Stimulated activated CD8-positive, alpha-beta memory T cell treated with anti-CD3 and anti-CD28 coated beads, Interleukin-7, amount 100 ng/mL, for 48 hours (primary cell): Measurements from ENCODE around the gene DRC7.
"Not testable (repeated sequence)": the region's sequence is repeated elsewhere in the genome, so short reads cannot be mapped to it uniquely, and the experiment has no call there.

ENCODE experiments used
- DNase-seq, 2 donors: peaks; one replicate each; pipeline ENCODE4 v3.0.0-alpha.2; 2020; ENCODE audit warnings: low read depth in 1 of 2; ENCODE audit errors: extremely low read depth in 1 of 2

The DRC7 gene

GRCh38 chr16:57658878-57659674 is 35.5 kb upstream of the DRC7 start:
- DNase-seq, result no peak

- DNase-seq, result no peak
Observed at GRCh38 chr16:57660715-57661463, 33.7 kb upstream of the DRC7 start.

- no peak for DNase-seq
Observed at GRCh38 chr16:57661510-57661909, 33.1 kb upstream of the DRC7 start.

GRCh38 chr16:57661936-57662906 is 32.4 kb upstream of the DRC7 start:
- DNase-seq, result no peak

GRCh38 chr16:57663436-57663835 is 31.2 kb upstream of the DRC7 start:
- DNase-seq, result no peak

GRCh38 chr16:57663917-57664661 is 30.5 kb upstream of the DRC7 start:
- no peak for DNase-seq

GRCh38 chr16:57664662-57665025 is 30.0 kb upstream of the DRC7 start:
- no peak for DNase-seq

GRCh38 chr16:57665541-57665940 is 29.1 kb upstream of the DRC7 start:
- DNase-seq, result no peak

- DNase-seq, result no peak
Observed at GRCh38 chr16:57666353-57667047, 28.1 kb upstream of the DRC7 start.

GRCh38 chr16:57667048-57667525 is 27.5 kb upstream of the DRC7 start:
- no peak for DNase-seq

GRCh38 chr16:57667526-57668262 is 26.9 kb upstream of the DRC7 start:
- DNase-seq, result no peak

- DNase-seq, result no peak
Observed at GRCh38 chr16:57668263-57668571, 26.4 kb upstream of the DRC7 start, which contains the start of gene ADGRG3. Gene ADGRG3, plus strand, starts transcription at chr16:57668306. Its CDS starts 42 bp downstream, at chr16:57668348.

- no peak for DNase-seq
Observed at GRCh38 chr16:57668630-57669475, 25.8 kb upstream of the DRC7 start.

GRCh38 chr16:57669476-57670162 is 25.0 kb upstream of the DRC7 start:
- no peak for DNase-seq

GRCh38 chr16:57670196-57670595 is 24.4 kb upstream of the DRC7 start:
- DNase-seq, result no peak

GRCh38 chr16:57671451-57671850 is 23.2 kb upstream of the DRC7 start:
- not testable (repeated sequence) for DNase-seq

- DNase-seq, result no peak
Observed at GRCh38 chr16:57672416-57672815, 22.2 kb upstream of the DRC7 start.

- DNase-seq, result no peak
Observed at GRCh38 chr16:57672824-57673223, 21.8 kb upstream of the DRC7 start.
